GM18951 (cell line): ENCODE measurements around the gene ULBP1.
"Not testable (repeated sequence)": the region's sequence is repeated elsewhere in the genome, so short reads cannot be mapped to it uniquely, and the experiment has no call there.

Experiments
- POLR2A ChIP-seq: IDR thresholded peaks from 4 replicates; pipeline ENCODE4 v1.6.1; 2011; ENCODE audit warnings: mild to moderate bottlenecking; ENCODE audit not compliant: insufficient read length, insufficient read depth; ENCODE audit errors: extremely low read depth
- in situ Hi-C: fragments of 300-500 bp; cut with MboI; formaldehyde crosslinking; loops from one replicate; pipeline ENCODE4 v1.12.0; 2022; ENCODE audit warnings: low sequenced_read_pairs, mixed read lengths, inconsistent platforms; ENCODE audit not compliant: unreplicated experiment

ULBP1 gene

GRCh38 chr6:149938571-149939355 lies 25.0 kb upstream of the ULBP1 start:
- in situ Hi-C loops = loop anchor here (5.0 kb wide), 1 partner anchor 79 kb away; no protein-coding TSS in a partner anchor
- TF ChIP-seq POLR2A = no peak

DNA sequence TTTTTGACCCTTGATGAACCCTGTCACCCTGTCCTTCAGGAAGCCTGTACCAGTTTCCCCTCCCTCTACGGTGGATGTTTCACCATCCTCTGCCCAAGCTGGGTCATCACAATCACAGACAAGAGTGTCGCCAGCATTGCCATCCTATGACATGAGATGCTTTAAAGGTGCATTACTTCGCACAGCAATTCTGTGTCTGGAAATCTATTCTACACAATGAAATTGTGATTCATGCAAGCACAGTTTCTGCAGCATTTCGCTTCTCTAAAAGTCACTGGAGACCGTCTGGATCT lies 24.4 kb upstream of the ULBP1 start:
- TF ChIP-seq POLR2A = no peak
- in situ Hi-C loops = loop anchor here (5.0 kb wide), 1 partner anchor 78 kb away; no protein-coding TSS in a partner anchor

- in situ Hi-C loops = loop anchor here (5.0 kb wide), 1 partner anchor 77 kb away; no protein-coding TSS in a partner anchor
- no peak for TF ChIP-seq POLR2A
Observed at GRCh38 chr6:149939909-149940671, 23.7 kb upstream of the ULBP1 start.

DNA sequence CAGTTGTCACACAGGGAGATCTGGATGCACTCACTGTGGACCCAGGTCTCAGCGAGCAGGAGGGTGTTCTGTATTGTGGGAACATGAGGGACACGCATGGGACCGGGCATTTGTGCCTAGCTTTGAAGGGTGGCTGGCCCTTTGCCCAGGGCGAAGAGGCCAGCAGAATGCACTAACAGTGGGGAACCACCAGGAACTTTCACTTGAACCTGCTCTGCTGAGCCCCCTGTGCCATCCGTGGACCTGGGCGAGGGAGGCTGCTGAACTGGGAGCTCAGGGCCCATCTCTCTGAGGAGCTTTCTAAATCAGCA lies 23.1 kb upstream of the ULBP1 start:
- in situ Hi-C loops = no loop called here
- no peak for TF ChIP-seq POLR2A

GRCh38 chr6:149941583-149942460 lies 21.9 kb upstream of the ULBP1 start, which contains the start of gene ULBP2:
TSS of gene ULBP2 (plus strand) at chr6:149942014. CDS start at chr6:149942073, 59 bp downstream.
- no peak for TF ChIP-seq POLR2A
- in situ Hi-C loops = no loop called here

- in situ Hi-C loops = no loop called here
- TF ChIP-seq POLR2A = no peak
Observed at GRCh38 chr6:149942461-149942829, 21.3 kb upstream of the ULBP1 start.

DNA sequence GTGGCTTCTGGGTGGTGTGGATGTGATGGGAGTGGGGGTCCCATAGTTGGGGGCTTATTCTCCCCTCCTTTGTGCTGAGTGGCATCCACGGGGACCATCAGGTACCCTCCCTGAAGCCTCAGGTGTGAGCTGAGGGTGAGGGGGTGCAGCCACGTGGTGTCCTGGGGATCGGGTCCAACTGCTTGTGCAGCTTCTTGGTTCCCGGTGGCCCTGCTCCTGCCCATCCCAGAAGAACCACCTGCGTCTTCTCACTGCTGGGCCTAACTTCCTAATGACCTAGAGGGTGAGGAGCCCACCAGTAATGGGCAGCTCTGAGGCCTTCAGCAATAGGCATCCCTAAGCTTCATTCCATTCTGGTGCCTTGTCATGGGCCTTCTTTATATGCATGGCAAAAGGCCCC lies 20.4 kb upstream of the ULBP1 start:
- in situ Hi-C loops = not testable (repeated sequence)

GRCh38 chr6:149945276-149945675 lies 18.5 kb upstream of the ULBP1 start:
- in situ Hi-C loops = not testable (repeated sequence)

DNA sequence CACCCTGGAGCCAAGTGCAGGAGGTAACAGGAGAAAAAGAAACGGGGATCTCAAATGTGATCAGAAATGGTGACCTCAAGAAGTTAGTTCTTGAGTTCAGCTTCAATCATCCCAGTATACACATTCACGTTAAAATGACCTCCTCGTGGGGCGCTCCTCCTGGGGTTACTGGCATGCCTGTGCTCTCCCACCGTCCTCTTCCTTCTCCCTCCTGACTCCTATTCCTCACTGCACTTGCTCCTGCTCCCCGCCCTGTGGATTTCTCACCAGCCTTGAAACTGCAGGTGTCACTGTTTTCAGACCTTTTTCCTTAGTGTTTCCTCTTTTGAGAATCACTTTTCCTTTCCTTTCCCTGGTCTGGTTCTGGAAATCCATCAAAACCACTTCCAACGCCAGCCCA lies 17.1 kb upstream of the ULBP1 start:
- in situ Hi-C loops = not testable (repeated sequence)

DNA sequence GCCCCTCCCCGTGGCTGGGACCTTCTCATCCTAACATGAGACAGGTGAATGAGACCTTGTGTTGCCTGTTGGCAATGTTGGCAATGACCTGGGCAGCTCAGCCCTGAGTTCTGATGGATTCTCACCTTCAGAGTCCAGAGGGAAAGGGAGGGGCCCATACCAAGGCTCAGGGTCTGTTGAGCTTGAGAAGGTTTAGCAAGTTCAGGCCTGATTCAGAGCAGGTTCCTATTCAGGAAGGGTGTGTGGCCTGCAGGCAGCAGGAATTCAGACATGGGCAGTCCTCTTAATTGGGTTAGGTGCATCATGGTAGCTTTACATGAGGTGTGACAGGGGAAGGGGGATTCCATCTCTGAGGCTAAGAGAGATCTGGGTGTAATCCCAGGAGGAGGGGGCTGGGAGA lies 16.2 kb upstream of the ULBP1 start:
- in situ Hi-C loops = not testable (repeated sequence)

DNA sequence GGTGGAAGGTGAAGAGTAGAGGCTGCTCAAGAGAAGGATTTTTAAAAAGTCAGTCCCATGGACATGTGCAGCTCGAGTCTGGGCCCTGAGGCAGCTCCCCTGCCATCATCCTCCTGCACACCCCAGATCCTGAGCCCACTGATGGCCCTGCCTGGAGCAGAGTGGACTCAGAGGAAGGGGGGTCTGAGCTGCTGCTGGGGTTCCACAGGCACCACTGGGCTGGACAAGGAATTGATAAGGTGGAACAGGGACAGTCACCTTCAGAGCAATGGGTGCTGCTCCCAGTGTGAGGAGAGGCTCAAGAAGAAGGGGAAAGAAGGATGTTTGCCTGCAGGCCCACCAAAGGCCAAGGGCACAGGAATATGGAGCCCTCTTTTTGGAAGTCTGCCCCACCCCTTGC lies 15.7 kb upstream of the ULBP1 start:
- in situ Hi-C loops = no loop called here

GRCh38 chr6:149948616-149949015 lies 15.1 kb upstream of the ULBP1 start:
- in situ Hi-C loops = no loop called here
- TF ChIP-seq POLR2A = no peak

More for the DNA sequence above, 15.7 kb upstream of the ULBP1 start:
- no peak for TF ChIP-seq POLR2A

DNA sequence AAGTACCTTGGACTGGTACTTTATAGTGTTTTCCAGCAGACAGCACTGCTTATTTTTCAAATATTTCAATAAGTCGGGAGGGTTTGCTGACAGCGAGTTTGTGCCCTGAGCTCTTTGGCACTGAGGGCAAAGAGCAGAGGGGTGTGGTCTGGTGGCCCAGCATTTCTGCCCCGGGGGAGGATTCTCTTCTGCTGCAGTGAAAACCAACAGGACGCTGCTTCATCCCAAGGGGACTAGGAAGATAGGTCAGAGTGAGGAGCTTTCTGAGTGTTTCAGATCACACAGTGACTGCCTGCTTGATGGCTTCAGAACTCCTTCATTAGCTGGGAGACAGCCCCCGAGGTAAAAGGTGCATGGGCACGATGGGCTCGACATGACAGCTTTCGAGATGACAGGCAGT lies 13.3 kb upstream of the ULBP1 start:
- in situ Hi-C loops = no loop called here
- no peak for TF ChIP-seq POLR2A

- in situ Hi-C loops = no loop called here
Observed at GRCh38 chr6:149951096-149951495, 12.6 kb upstream of the ULBP1 start.

DNA sequence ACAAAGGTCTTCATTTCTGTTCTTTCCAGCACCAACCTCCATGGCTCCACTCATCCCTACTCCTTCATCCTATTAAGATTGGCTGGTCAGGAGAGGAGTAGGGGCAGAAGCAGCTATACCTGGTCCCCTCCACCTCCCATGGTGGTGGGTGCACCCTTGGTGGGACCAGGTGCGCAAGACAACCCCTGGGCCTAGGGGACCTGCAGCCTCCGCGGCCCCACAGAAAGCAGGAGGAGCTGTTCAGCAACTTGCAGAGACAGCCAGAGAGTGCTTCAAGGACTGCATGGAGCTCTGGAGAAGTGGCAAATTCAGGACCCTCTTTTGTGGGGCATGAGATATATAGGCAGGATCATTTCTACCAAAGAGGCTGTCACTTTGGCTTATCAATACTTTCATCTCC lies 12.1 kb upstream of the ULBP1 start:
- in situ Hi-C loops = no loop called here
- no peak for TF ChIP-seq POLR2A

More at GRCh38 chr6:149951096-149951495, 12.6 kb upstream of the ULBP1 start:
- TF ChIP-seq POLR2A = no peak

DNA sequence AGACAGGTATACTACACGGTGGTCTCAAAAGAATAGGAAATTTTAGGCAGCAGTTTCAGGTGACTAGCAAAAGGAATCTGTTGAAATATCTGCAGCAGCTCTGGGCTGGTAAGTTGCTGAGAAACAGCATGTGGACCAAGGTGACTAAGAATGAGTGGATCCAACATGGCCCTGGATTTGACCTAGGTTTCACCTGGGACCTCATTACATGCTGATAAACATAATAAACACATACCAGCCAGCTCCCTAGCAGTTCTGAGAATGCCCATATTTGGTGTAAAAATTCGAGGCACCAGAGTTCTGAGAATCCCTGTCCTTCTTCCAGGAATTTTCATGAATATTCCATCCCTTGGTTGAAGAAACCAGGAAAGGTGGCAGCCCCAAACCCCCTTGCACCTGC lies 10.4 kb upstream of the ULBP1 start:
- in situ Hi-C loops = not testable (repeated sequence)

GRCh38 chr6:149953934-149954327 lies 9.8 kb upstream of the ULBP1 start:
- in situ Hi-C loops = not testable (repeated sequence)

DNA sequence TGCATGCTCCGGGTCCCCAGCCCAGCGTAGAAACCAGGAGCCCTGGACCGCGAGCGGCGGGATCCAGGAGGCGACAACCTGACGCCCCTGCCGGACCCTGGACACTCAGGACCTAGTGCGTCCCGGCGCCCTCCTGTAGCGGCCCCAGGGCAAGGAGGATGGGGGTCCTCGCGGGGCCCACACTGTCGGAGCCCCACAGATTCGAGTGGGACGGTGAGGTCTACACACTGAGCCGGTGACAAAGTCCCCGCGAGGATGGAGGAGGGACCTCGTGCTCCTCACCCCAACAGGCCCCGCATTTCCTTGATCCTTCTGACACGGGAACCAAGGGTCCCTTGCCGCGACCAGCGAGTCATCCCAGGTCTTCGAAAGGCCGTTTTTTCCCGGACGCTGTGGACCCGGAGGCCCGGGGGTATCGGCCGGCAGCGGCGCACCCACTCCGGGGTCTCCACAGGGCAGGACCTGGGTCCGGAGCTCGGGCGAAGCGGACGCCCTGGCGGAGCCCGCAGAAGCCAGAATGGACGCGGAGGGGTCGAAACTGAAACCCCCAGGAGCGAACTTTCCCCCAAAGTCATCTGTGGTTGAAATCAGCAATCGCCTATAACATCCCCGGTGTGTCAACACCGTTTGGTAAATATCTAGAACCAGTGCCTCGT lies 9.3 kb upstream of the ULBP1 start:
- in situ Hi-C loops = not testable (repeated sequence)

GRCh38 chr6:149954984-149955653 lies 8.6 kb upstream of the ULBP1 start:
- in situ Hi-C loops = not testable (repeated sequence)
